GM19463 (cell line): ENCODE data around the gene TMCO2.

Experiments
- ATAC-seq: cut with Tn5 transposase; IDR thresholded peaks from one replicate; pipeline ENCODE4 v1.9.1; 2021; ENCODE audit warnings: mild to moderate bottlenecking, moderate library complexity; ENCODE audit not compliant: unreplicated experiment

Gene TMCO2

GRCh38 chr1:40257313-40257687 is 9.6 kb downstream of the TMCO2 start:
- peak; percentile 4 for ATAC-seq

GRCh38 chr1:40257688-40258444 is 10.1 kb downstream of the TMCO2 start, which contains the start of gene ZMPSTE24:
Gene ZMPSTE24 (plus strand): TSS chr1:40258236. CDS start chr1:40258272, 36 bp downstream.
- peak; percentile 89 for ATAC-seq

- peak; percentile 4 for ATAC-seq
Measured at GRCh38 chr1:40258445-40258769, 10.7 kb downstream of the TMCO2 start.

GRCh38 chr1:40264354-40264781 is 16.6 kb downstream of the TMCO2 start:
- ATAC-seq, result no peak

- ATAC-seq, result no peak
Measured at GRCh38 chr1:40265298-40265697, 17.6 kb downstream of the TMCO2 start.

- ATAC-seq, result no peak
Measured at GRCh38 chr1:40265919-40266318, 18.2 kb downstream of the TMCO2 start.

- ATAC-seq, result no peak
Measured at GRCh38 chr1:40266786-40267535, 19.2 kb downstream of the TMCO2 start.

GRCh38 chr1:40267767-40268187 is 20.0 kb downstream of the TMCO2 start:
- no peak for ATAC-seq

- no peak for ATAC-seq
Measured at GRCh38 chr1:40268211-40268610, 20.5 kb downstream of the TMCO2 start.

- ATAC-seq, result no peak
Measured at GRCh38 chr1:40270152-40270834, 22.6 kb downstream of the TMCO2 start.

- ATAC-seq, result no peak
Measured at GRCh38 chr1:40272653-40273213, 25.0 kb downstream of the TMCO2 start.

GRCh38 chr1:40273547-40274166 is 25.9 kb downstream of the TMCO2 start:
- ATAC-seq, result no peak

GRCh38 chr1:40274331-40274730 is 26.6 kb downstream of the TMCO2 start:
- no peak for ATAC-seq

GRCh38 chr1:40276122-40276521 is 28.4 kb downstream of the TMCO2 start:
- ATAC-seq, result no peak

- ATAC-seq, result no peak
Measured at GRCh38 chr1:40281853-40282252, 34.1 kb downstream of the TMCO2 start.

- ATAC-seq, result no peak
Measured at GRCh38 chr1:40291293-40291692, 43.6 kb downstream of the TMCO2 start.

- no peak for ATAC-seq
Measured at GRCh38 chr1:40299366-40300248, 51.9 kb downstream of the TMCO2 start.

GRCh38 chr1:40300249-40300567 is 52.5 kb downstream of the TMCO2 start:
- no peak for ATAC-seq

- no peak for ATAC-seq
Measured at GRCh38 chr1:40300651-40301050, 52.9 kb downstream of the TMCO2 start.

- no peak for ATAC-seq
Measured at GRCh38 chr1:40301066-40301465, 53.3 kb downstream of the TMCO2 start.
